ENCODE measurements around the gene SYS1.
"Not testable (repeated sequence)": the region's sequence is repeated elsewhere in the genome, so short reads cannot be mapped to it uniquely, and the experiment has no call there.

The SYS1 gene

GRCh38 chr20:45340236-45340847 is 22.6 kb upstream of the SYS1 start:
- no peak for FAIRE-seq

- FAIRE-seq: no peak
Observed at GRCh38 chr20:45340951-45341350, 22.0 kb upstream of the SYS1 start.

GRCh38 chr20:45341579-45341938 is 21.4 kb upstream of the SYS1 start:
- no peak for FAIRE-seq

GRCh38 chr20:45341939-45342854 is 20.8 kb upstream of the SYS1 start:
- no peak for FAIRE-seq

- FAIRE-seq: no peak
Observed at GRCh38 chr20:45342855-45343531, 20.0 kb upstream of the SYS1 start.

GRCh38 chr20:45343532-45344167 is 19.3 kb upstream of the SYS1 start:
- FAIRE-seq: no peak

- no peak for FAIRE-seq
Observed at GRCh38 chr20:45344168-45344860, 18.6 kb upstream of the SYS1 start.

GRCh38 chr20:45345104-45345936 is 17.6 kb upstream of the SYS1 start:
- no peak for FAIRE-seq

GRCh38 chr20:45346291-45346718 is 16.7 kb upstream of the SYS1 start:
- no peak for FAIRE-seq

- no peak for FAIRE-seq
Observed at GRCh38 chr20:45346851-45347250, 16.1 kb upstream of the SYS1 start.

GRCh38 chr20:45347297-45347935 is 15.5 kb upstream of the SYS1 start:
- no peak for FAIRE-seq

- no peak for FAIRE-seq
Observed at GRCh38 chr20:45347936-45348778, 14.8 kb upstream of the SYS1 start, which contains the start of gene SDC4. SDC4 (minus strand) TSS chr20:45348424; CDS start chr20:45348384, 40 bp downstream.

- FAIRE-seq: no peak
Observed at GRCh38 chr20:45350217-45350616, 12.7 kb upstream of the SYS1 start.

GRCh38 chr20:45350795-45351194 is 12.2 kb upstream of the SYS1 start:
- FAIRE-seq: not testable (repeated sequence)

- FAIRE-seq: no peak
Observed at GRCh38 chr20:45352729-45353128, 10.2 kb upstream of the SYS1 start.

GRCh38 chr20:45353746-45354145 is 9.2 kb upstream of the SYS1 start:
- no peak for FAIRE-seq

GRCh38 chr20:45354423-45355208 is 8.3 kb upstream of the SYS1 start:
- FAIRE-seq: no peak

GRCh38 chr20:45355209-45356084 is 7.5 kb upstream of the SYS1 start:
- no peak for FAIRE-seq
